ENCODE results near the gene SLC6A19.
A peak's percentile ranks its signal among the peaks of the same experiment; 100 is the strongest.

SLC6A19 gene

DNA sequence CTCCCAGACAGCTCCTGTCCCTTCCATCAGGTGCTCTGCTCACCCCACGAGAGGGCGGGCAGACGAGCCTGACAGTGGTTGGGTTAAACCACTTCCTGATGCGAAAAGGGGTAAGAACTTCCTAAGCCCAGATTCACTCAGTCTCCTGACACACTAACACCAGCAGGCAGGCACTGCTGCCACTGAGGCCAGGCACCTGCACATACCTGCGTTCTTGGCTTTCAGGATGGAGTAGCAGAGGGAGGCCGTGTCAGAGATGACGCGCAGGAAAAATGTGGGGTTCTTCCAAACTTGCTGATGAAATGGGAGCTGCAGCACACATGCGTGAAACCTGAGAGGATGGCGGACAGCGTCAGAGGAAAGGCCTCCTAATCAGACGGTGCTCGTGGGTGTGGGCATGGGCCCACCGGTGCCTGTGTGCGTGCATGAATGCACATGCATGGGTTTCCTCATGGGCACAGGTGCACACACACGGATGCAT, 53.7 kb downstream of the SLC6A19 start:
- TF ChIP-seq POLR2AphosphoS5 (IDR thresholded peaks at IDR 0.05; ENCODE audit: low read depth) (no peak), GABPA (IDR thresholded peaks at IDR 0.05; ENCODE audit: low read depth) (no peak), SPI1 (IDR thresholded peaks at IDR 0.05; ENCODE audit: borderline replicate concordance, low read depth) (no peak)
- TF ChIP-seq, protein P1, sequence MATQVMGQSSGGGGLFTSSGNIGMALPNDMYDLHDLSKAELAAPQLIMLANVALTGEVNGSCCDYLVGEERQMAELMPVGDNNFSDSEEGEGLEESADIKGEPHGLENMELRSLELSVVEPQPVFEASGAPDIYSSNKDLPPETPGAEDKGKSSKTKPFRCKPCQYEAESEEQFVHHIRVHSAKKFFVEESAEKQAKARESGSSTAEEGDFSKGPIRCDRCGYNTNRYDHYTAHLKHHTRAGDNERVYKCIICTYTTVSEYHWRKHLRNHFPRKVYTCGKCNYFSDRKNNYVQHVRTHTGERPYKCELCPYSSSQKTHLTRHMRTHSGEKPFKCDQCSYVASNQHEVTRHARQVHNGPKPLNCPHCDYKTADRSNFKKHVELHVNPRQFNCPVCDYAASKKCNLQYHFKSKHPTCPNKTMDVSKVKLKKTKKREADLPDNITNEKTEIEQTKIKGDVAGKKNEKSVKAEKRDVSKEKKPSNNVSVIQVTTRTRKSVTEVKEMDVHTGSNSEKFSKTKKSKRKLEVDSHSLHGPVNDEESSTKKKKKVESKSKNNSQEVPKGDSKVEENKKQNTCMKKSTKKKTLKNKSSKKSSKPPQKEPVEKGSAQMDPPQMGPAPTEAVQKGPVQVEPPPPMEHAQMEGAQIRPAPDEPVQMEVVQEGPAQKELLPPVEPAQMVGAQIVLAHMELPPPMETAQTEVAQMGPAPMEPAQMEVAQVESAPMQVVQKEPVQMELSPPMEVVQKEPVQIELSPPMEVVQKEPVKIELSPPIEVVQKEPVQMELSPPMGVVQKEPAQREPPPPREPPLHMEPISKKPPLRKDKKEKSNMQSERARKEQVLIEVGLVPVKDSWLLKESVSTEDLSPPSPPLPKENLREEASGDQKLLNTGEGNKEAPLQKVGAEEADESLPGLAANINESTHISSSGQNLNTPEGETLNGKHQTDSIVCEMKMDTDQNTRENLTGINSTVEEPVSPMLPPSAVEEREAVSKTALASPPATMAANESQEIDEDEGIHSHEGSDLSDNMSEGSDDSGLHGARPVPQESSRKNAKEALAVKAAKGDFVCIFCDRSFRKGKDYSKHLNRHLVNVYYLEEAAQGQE (IDR thresholded peaks at IDR 0.05; ENCODE audit: insufficient replicate concordance, low read depth) = no peak
- TF ChIP-seq, protein P2, sequence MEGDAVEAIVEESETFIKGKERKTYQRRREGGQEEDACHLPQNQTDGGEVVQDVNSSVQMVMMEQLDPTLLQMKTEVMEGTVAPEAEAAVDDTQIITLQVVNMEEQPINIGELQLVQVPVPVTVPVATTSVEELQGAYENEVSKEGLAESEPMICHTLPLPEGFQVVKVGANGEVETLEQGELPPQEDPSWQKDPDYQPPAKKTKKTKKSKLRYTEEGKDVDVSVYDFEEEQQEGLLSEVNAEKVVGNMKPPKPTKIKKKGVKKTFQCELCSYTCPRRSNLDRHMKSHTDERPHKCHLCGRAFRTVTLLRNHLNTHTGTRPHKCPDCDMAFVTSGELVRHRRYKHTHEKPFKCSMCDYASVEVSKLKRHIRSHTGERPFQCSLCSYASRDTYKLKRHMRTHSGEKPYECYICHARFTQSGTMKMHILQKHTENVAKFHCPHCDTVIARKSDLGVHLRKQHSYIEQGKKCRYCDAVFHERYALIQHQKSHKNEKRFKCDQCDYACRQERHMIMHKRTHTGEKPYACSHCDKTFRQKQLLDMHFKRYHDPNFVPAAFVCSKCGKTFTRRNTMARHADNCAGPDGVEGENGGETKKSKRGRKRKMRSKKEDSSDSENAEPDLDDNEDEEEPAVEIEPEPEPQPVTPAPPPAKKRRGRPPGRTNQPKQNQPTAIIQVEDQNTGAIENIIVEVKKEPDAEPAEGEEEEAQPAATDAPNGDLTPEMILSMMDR (IDR thresholded peaks at IDR 0.05; ENCODE audit: insufficient read depth, low read length) = no peak
- DNase-seq (ENCODE audit: low read depth in 1 of 2, low spot score in 1 of 2) = peak in 1 of 2 experiments; percentile 10
- no peak overlapping the region for H3K27ac ChIP-seq (replicated peaks)
- H3K4me3 ChIP-seq (replicated peaks; ENCODE audit: insufficient read depth, low read length) = no peak overlapping the region
- no peaks in the 10 kb centered on the region for H3K27me3 ChIP-seq (ENCODE audit: insufficient read depth, poor library complexity, severe bottlenecking)

DNA sequence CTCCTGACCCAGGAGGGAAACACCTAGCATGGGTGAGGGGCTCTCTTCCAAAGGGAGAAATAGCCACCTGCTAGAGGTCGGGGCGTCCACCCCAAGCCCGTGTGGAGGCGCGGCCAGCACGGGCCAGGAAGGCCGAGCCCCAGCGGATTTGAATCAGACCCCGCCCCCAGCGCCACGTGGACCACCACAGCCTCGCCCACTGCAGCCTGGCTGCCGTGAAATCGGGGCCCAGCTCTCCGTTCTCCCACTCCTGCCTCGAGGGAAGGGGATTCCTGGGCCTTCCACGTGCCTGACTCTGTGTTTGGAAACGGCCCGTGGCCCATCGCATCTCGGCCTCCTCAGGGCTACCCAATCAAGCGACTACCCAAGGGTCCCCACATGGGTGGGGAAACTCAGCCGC, 55.4 kb downstream of the SLC6A19 start:
- Histone ChIP-seq H3K4me3 (replicated peaks; ENCODE audit: insufficient read depth, low read length) (no peak overlapping the region), H3K27ac (replicated peaks) (no peak overlapping the region), H3K27me3 (ENCODE audit: insufficient read depth, poor library complexity, severe bottlenecking) (no peaks in the 10 kb centered on the region)
- TF ChIP-seq POLR2AphosphoS5 (IDR thresholded peaks at IDR 0.05; ENCODE audit: low read depth) = no peak
- TF ChIP-seq, protein P1 (IDR thresholded peaks at IDR 0.05; ENCODE audit: insufficient replicate concordance, low read depth) = no peak
- TF ChIP-seq, protein P2 (IDR thresholded peaks at IDR 0.05; ENCODE audit: insufficient read depth, low read length) = no peak
- DNase-seq (ENCODE audit: low read depth in 1 of 2, low spot score in 1 of 2) = no peak

DNA sequence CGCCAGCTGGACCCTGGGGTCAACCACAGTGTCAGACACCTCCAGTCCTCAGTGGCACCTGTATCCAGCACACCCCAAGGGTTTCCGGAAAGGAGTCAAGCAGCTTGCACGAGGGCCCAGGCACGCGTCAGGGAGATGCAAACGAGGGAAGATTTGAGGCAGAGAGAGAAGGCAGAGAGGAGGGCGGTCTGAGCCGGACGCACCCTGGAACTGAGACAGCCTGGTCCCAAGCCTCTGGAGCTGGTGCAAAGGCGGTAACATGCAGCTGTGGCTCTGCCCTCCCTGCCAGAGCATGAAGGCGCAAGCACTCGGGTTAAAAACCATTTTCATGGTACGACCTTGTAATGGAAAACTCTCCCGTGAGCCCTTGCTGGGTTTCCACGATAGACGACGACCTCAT, 56.0 kb downstream of the SLC6A19 start:
- Histone ChIP-seq H3K27me3 (ENCODE audit: insufficient read depth, poor library complexity, severe bottlenecking) (no peaks in the 10 kb centered on the region), H3K4me3 (replicated peaks; ENCODE audit: insufficient read depth, low read length) (no peak overlapping the region), H3K27ac (replicated peaks) (no peak overlapping the region)
- TF ChIP-seq, protein P1 (IDR thresholded peaks at IDR 0.05; ENCODE audit: insufficient replicate concordance, low read depth) = no peak
- TF ChIP-seq SPI1 (IDR thresholded peaks at IDR 0.05; ENCODE audit: borderline replicate concordance, low read depth) (no peak), GABPA (IDR thresholded peaks at IDR 0.05; ENCODE audit: low read depth) (no peak), POLR2AphosphoS5 (IDR thresholded peaks at IDR 0.05; ENCODE audit: low read depth) (no peak)
- TF ChIP-seq, protein P2 (IDR thresholded peaks at IDR 0.05; ENCODE audit: insufficient read depth, low read length) = no peak
- no peak for DNase-seq (ENCODE audit: low read depth in 1 of 2, low spot score in 1 of 2)
